ENCODE results near the gene ELOVL2. TPM values are rescaled to one million over a fixed set of nuclear protein-coding genes. Genes with fewer than 3 reads are reported as not detected.

Gene ELOVL2
- total RNA-seq, 2 experiments from 2014 or later: not detected

- ChIA-PET POLR2A (interaction anchor here (1.2 to 1.5 kb wide), 3 partner anchors 8 to 14 kb away, joined by 3 to 4 read pairs (median 4); no protein-coding TSS in a partner anchor), CTCF (ENCODE audit: unreplicated experiment) (no interaction called here)
- no peaks in the 10 kb centered on the region for H3K9me2 ChIP-seq (ENCODE audit: insufficient read depth, low read length)
- TF ChIP-seq EZH2phosphoT487 (IDR thresholded peaks at IDR 0.05; ENCODE audit: borderline replicate concordance, low read depth, low read length): no peak
- no peak for TF ChIP-seq CTCF (conservative IDR thresholded peaks at IDR 0.05; ENCODE audit: low read length)
- no peak overlapping the region for H3K4me2 ChIP-seq (ENCODE audit: low read length)
- DNase-seq (ENCODE audit: low spot score): no peak
- H3K36me3 ChIP-seq (ENCODE audit: insufficient read depth, low read length): no peaks in the 10 kb centered on the region
- intact Hi-C loops (cut with micrococcal nuclease; ENCODE audit: unreplicated experiment): no loop called here
- H3K79me2 ChIP-seq (ENCODE audit: insufficient read depth, low read depth, low read length): no peaks in the 10 kb centered on the region
- no peak overlapping the region for H3K4me3 ChIP-seq (ENCODE audit: low read depth, low read length, poor library complexity, severe bottlenecking)
- H3K4me1 ChIP-seq (ENCODE audit: insufficient read depth, low read length, poor library complexity, severe bottlenecking): no peaks in the 10 kb centered on the region
- H3K9me3 ChIP-seq (ENCODE audit: low read length): no peaks in the 10 kb centered on the region
- no TSS peak for BruUV-seq (replicated peaks)
- no peak overlapping the region for H2AFZ ChIP-seq (ENCODE audit: low read length)
- no peak overlapping the region for H3K27ac ChIP-seq (ENCODE audit: low read depth, low read length, poor library complexity, severe bottlenecking)
- no peaks in the 10 kb centered on the region for H4K20me1 ChIP-seq (ENCODE audit: insufficient read depth, low read length)
Observed at GRCh38 chr6:11080296-11080695, 36.2 kb upstream of the ELOVL2 start.

GRCh38 chr6:11078266-11078665 lies 34.2 kb upstream of the ELOVL2 start:
- no peak for DNase-seq (ENCODE audit: low spot score)
- H3K4me2 ChIP-seq (ENCODE audit: low read length): no peak overlapping the region
- BruUV-seq (replicated peaks): no TSS peak
- no peaks in the 10 kb centered on the region for H3K9me2 ChIP-seq (ENCODE audit: insufficient read depth, low read length)
- intact Hi-C loops (cut with micrococcal nuclease; ENCODE audit: unreplicated experiment): no loop called here
- H3K36me3 ChIP-seq (ENCODE audit: insufficient read depth, low read length): no peaks in the 10 kb centered on the region
- ChIA-PET CTCF (ENCODE audit: unreplicated experiment) (no interaction called here), POLR2A (interaction anchor here (0.8 kb wide), 1 partner anchor 51 kb away, joined by 3 read pairs; no protein-coding TSS in a partner anchor)
- H4K20me1 ChIP-seq (ENCODE audit: insufficient read depth, low read length): no peaks in the 10 kb centered on the region
- TF ChIP-seq CTCF (conservative IDR thresholded peaks at IDR 0.05; ENCODE audit: low read length): no peak
- no peak for TF ChIP-seq EZH2phosphoT487 (IDR thresholded peaks at IDR 0.05; ENCODE audit: borderline replicate concordance, low read depth, low read length)
- H3K9me3 ChIP-seq (ENCODE audit: low read length): no peaks in the 10 kb centered on the region
- no peak overlapping the region for H3K27ac ChIP-seq (ENCODE audit: low read depth, low read length, poor library complexity, severe bottlenecking)
- H2AFZ ChIP-seq (ENCODE audit: low read length): no peak overlapping the region
- H3K79me2 ChIP-seq (ENCODE audit: insufficient read depth, low read depth, low read length): no peaks in the 10 kb centered on the region
- no peaks in the 10 kb centered on the region for H3K4me1 ChIP-seq (ENCODE audit: insufficient read depth, low read length, poor library complexity, severe bottlenecking)
- H3K4me3 ChIP-seq (ENCODE audit: low read depth, low read length, poor library complexity, severe bottlenecking): no peak overlapping the region

DNA sequence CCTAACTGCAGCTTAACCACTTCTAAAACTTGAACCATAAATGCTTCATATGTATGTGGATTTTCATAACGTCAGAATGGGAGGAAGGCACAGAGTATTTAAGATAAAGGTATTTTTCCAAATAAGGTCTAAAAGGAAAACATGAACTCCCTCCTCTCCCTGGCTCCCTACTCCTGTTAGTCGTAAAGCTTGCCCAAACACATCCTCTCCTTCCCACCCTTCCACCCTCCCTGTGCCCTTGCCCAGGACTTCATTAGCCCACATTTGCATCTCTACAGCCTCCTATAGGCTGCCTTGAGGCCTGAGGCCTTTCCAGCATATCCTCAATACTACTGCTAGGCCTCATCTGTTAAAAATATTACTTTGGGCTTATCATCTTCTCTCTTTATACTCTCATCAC lies 32.4 kb upstream of the ELOVL2 start:
- H3K27ac ChIP-seq (ENCODE audit: low read depth, low read length, poor library complexity, severe bottlenecking): no peak overlapping the region
- no peak for TF ChIP-seq CTCF (conservative IDR thresholded peaks at IDR 0.05; ENCODE audit: low read length)
- no peak for TF ChIP-seq EZH2phosphoT487 (IDR thresholded peaks at IDR 0.05; ENCODE audit: borderline replicate concordance, low read depth, low read length)
- H3K79me2 ChIP-seq (ENCODE audit: insufficient read depth, low read depth, low read length): no peaks in the 10 kb centered on the region
- H3K4me1 ChIP-seq (ENCODE audit: insufficient read depth, low read length, poor library complexity, severe bottlenecking): no peaks in the 10 kb centered on the region
- no peaks in the 10 kb centered on the region for H3K9me3 ChIP-seq (ENCODE audit: low read length)
- no peak overlapping the region for H3K4me2 ChIP-seq (ENCODE audit: low read length)
- H4K20me1 ChIP-seq (ENCODE audit: insufficient read depth, low read length): no peaks in the 10 kb centered on the region
- H3K36me3 ChIP-seq (ENCODE audit: insufficient read depth, low read length): no peaks in the 10 kb centered on the region
- no peak overlapping the region for H3K4me3 ChIP-seq (ENCODE audit: low read depth, low read length, poor library complexity, severe bottlenecking)
- DNase-seq (ENCODE audit: low spot score): no peak
- CTCF ChIA-PET (ENCODE audit: unreplicated experiment): no interaction called here
- intact Hi-C loops (cut with micrococcal nuclease; ENCODE audit: unreplicated experiment): no loop called here
- no peaks in the 10 kb centered on the region for H3K9me2 ChIP-seq (ENCODE audit: insufficient read depth, low read length)
- POLR2A ChIA-PET: no interaction called here
- H2AFZ ChIP-seq (ENCODE audit: low read length): no peak overlapping the region
- no TSS peak for BruUV-seq (replicated peaks)

All from OCI-LY7 (cell line).